GM23248 (cell line): Measurements from ENCODE around the gene VSIG10. TPM values are rescaled to one million over a fixed set of nuclear protein-coding genes. Genes with fewer than 3 reads are reported as not detected.

Source experiments
- DNase-seq: peaks from one replicate; pipeline ENCODE4 v3.0.0-alpha.2; 2015
- H2AFZ ChIP-seq: fragments of 200-600 bp; sonication (generic); 2 replicates; pipeline ENCODE4 v1.6.1; 2016; ENCODE audit warnings: antibody characterized with exemption
- H3F3A ChIP-seq: fragments of 200-600 bp; sonication (generic); 2 replicates; pipeline ENCODE4 v1.6.1; 2016; ENCODE audit warnings: mild to moderate bottlenecking, antibody characterized with exemption, mixed run types; ENCODE audit not compliant: insufficient read depth
- H3K27ac ChIP-seq: fragments of 200-600 bp; sonication (generic); 2 replicates; pipeline ENCODE4 v1.5.1; 2016; ENCODE audit warnings: mild to moderate bottlenecking
- H3K27me3 ChIP-seq: fragments of 200-600 bp; sonication (generic); replicated peaks from 2 replicates; pipeline ENCODE4 v1.6.1; 2016; ENCODE audit warnings: mild to moderate bottlenecking; ENCODE audit not compliant: insufficient read depth
- H3K36me3 ChIP-seq: fragments of 200-600 bp; sonication (generic); 2 replicates; pipeline ENCODE4 v1.6.1; 2016; ENCODE audit warnings: low read depth, mild to moderate bottlenecking
- H3K4me1 ChIP-seq: fragments of 200-600 bp; sonication (generic); 2 replicates; pipeline ENCODE4 v1.6.1; 2016; ENCODE audit warnings: mild to moderate bottlenecking; ENCODE audit not compliant: insufficient read depth
- H3K4me2 ChIP-seq: fragments of 200-600 bp; sonication (generic); one replicate; pipeline ENCODE4 v1.6.1; 2016; ENCODE audit warnings: mild to moderate bottlenecking; ENCODE audit not compliant: unreplicated experiment
- H3K4me3 ChIP-seq: fragments of 200-600 bp; sonication (generic); 2 replicates; pipeline ENCODE4 v1.5.1; 2016; ENCODE audit warnings: mild to moderate bottlenecking
- H3K79me2 ChIP-seq: fragments of 200-600 bp; sonication (generic); 2 replicates; pipeline ENCODE4 v1.6.1; 2016; ENCODE audit warnings: mild to moderate bottlenecking; ENCODE audit not compliant: insufficient read depth
- H3K9ac ChIP-seq: fragments of 200-600 bp; sonication (generic); 2 replicates; pipeline ENCODE4 v1.6.1; 2016; ENCODE audit warnings: mild to moderate bottlenecking
- H3K9me2 ChIP-seq: fragments of 200-600 bp; sonication (generic); 2 replicates; pipeline ENCODE4 v1.6.1; 2016; ENCODE audit warnings: mixed run types, mild to moderate bottlenecking, moderate library complexity; ENCODE audit not compliant: insufficient read depth
- H3K9me3 ChIP-seq: fragments of 200-600 bp; sonication (generic); one replicate; pipeline ENCODE4 v1.6.1; 2017; ENCODE audit warnings: low read depth
- H4K20me1 ChIP-seq: fragments of 200-600 bp; sonication (generic); 2 replicates; pipeline ENCODE4 v1.6.0; 2016; ENCODE audit not compliant: insufficient read depth
- EZH2 ChIP-seq: fragments of 200-600 bp; sonication (generic); IDR thresholded peaks from 2 replicates; pipeline ENCODE4 v1.6.1; 2018; ENCODE audit warnings: antibody characterized with exemption, mild to moderate bottlenecking; ENCODE audit not compliant: insufficient read depth, poor library complexity, severe bottlenecking
- EZH2phosphoT487 ChIP-seq: fragments of 200-600 bp; sonication (generic); IDR thresholded peaks from 2 replicates; pipeline ENCODE4 v1.6.1; 2018; ENCODE audit warnings: antibody characterized with exemption, moderate library complexity, mild to moderate bottlenecking, low read depth; ENCODE audit not compliant: insufficient read depth
- whole genome bisulfite sequencing, 2 experiments: methylation state at CpG; one replicate each; pipeline ENCODE4 v1.1.6; 2015 to 2017; ENCODE audit warnings: low lambda C conversion rate in 2 of 2, low coverage in 1 of 2; ENCODE audit errors: missing lambda C conversion rate in 2 of 2; 5-methylcytosine and 5-hydroxymethylcytosine counted together
- in situ Hi-C: fragments of 300-500 bp; cut with MboI; formaldehyde crosslinking; loops from 2 replicates; pipeline ENCODE4 v1.15.0; 2020
- polyA plus RNA-seq: library from polyadenylated mRNA; unstranded; fragments of >200 nt; fragmentation: Nextera tagmentation; extraction: Ambion mirVana; gene quantifications from 2 replicates; pipeline ENCODE4 v1.2.1, GENCODE V29; 2016
- total RNA-seq: library from RNA; depleted of rRNA; stranded (reverse); fragments of >200 nt; shearing (Covaris generic); gene quantifications from 2 replicates; pipeline ENCODE4 v1.2.3, GENCODE V29; 2014

VSIG10 gene
- total and polyA plus RNA-seq, 2 experiments from 2014 or later = 11.5 to 40.1 TPM

- Histone ChIP-seq H3F3A (no peaks in the 10 kb centered on the region), H3K4me3 (no peak overlapping the region), H3K9me3 (no peaks in the 10 kb centered on the region), H3K27ac (no peak overlapping the region), H3K9me2 (no peaks in the 10 kb centered on the region), H3K9ac (no peak overlapping the region), H3K27me3 (no peaks in the 10 kb centered on the region), H3K79me2 (no peaks in the 10 kb centered on the region), H3K4me2 (no peak overlapping the region), H2AFZ (no peak overlapping the region), H4K20me1 (no peaks in the 10 kb centered on the region), H3K36me3 (no peaks in the 10 kb centered on the region), H3K4me1 (no peaks in the 10 kb centered on the region)
- no peak for DNase-seq
- 95 to 97% methylated on average over 5 of the region's 5 CpGs for WGBS, 2 experiments
- TF ChIP-seq EZH2phosphoT487 (no peak), EZH2 (no peak)
- in situ Hi-C loops = loop anchor here (25.0 kb wide), 1 partner anchor 241 kb away; no protein-coding TSS in a partner anchor
Measured at GRCh38 chr12:118127867-118128266, 24.1 kb upstream of the VSIG10 start.

GRCh38 chr12:118126119-118126757, 22.4 kb upstream of the VSIG10 start:
- no peak overlapping the region for H3K9ac ChIP-seq
- no peaks in the 10 kb centered on the region for H3K79me2 ChIP-seq
- no peak for DNase-seq
- in situ Hi-C loops = loop anchor here (25.0 kb wide), 1 partner anchor 239 kb away; no protein-coding TSS in a partner anchor
- no peak overlapping the region for H3K4me2 ChIP-seq
- H3K4me3 ChIP-seq = no peak overlapping the region
- no peaks in the 10 kb centered on the region for H3K9me2 ChIP-seq
- no peaks in the 10 kb centered on the region for H3F3A ChIP-seq
- H3K4me1 ChIP-seq = no peaks in the 10 kb centered on the region
- H3K27ac ChIP-seq = no peak overlapping the region
- no peaks in the 10 kb centered on the region for H3K36me3 ChIP-seq
- WGBS, 2 experiments = 87 to 88% methylated on average over 13 of the region's 13 CpGs
- H2AFZ ChIP-seq = no peak overlapping the region
- TF ChIP-seq EZH2 (no peak), EZH2phosphoT487 (no peak)
- H3K27me3 ChIP-seq = no peaks in the 10 kb centered on the region
- H4K20me1 ChIP-seq = no peaks in the 10 kb centered on the region
- no peaks in the 10 kb centered on the region for H3K9me3 ChIP-seq

DNA sequence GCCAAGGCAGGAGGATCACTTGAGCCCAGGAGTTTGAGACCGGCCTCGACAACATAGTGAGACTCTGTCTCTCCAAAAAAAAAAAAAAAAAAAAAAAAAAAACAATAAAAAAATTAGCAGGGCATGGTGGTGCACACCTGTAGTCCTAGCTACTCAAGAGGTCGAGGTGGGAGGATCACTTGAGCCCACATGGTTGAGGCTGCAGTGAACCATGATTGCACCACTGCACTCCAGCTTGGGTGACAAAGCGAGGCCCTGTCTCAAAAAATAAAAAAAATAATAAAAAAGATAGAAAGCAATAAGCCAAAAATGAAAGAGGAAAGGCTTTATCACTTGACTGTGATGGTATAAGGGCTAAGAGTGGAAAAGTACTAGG, 21.9 kb upstream of the VSIG10 start:
- H3K27me3 ChIP-seq = no peaks in the 10 kb centered on the region
- no peak overlapping the region for H3K9ac ChIP-seq
- H2AFZ ChIP-seq = no peak overlapping the region
- H3F3A ChIP-seq = no peaks in the 10 kb centered on the region
- H3K9me2 ChIP-seq = no peaks in the 10 kb centered on the region
- no peaks in the 10 kb centered on the region for H3K9me3 ChIP-seq
- no peaks in the 10 kb centered on the region for H3K4me1 ChIP-seq
- H3K4me2 ChIP-seq = no peak overlapping the region
- H3K79me2 ChIP-seq = no peaks in the 10 kb centered on the region
- no peaks in the 10 kb centered on the region for H4K20me1 ChIP-seq
- in situ Hi-C loops = loop anchor here (25.0 kb wide), 1 partner anchor 238 kb away; no protein-coding TSS in a partner anchor
- 89 to 93% methylated on average over 3 to 4 of the region's 4 CpGs for WGBS, 2 experiments
- no peak overlapping the region for H3K4me3 ChIP-seq
- H3K36me3 ChIP-seq = no peaks in the 10 kb centered on the region
- H3K27ac ChIP-seq = no peak overlapping the region
- no peak for DNase-seq
- no peak for TF ChIP-seq EZH2
- no peak for TF ChIP-seq EZH2phosphoT487

- H3K9ac ChIP-seq = no peak overlapping the region
- H3K9me2 ChIP-seq = no peaks in the 10 kb centered on the region
- no peaks in the 10 kb centered on the region for H3K36me3 ChIP-seq
- H3K27me3 ChIP-seq = no peaks in the 10 kb centered on the region
- no peak overlapping the region for H3K4me3 ChIP-seq
- TF ChIP-seq EZH2 (no peak), EZH2phosphoT487 (no peak)
- in situ Hi-C loops = no loop called here
- no peak overlapping the region for H3K4me2 ChIP-seq
- no peak overlapping the region for H2AFZ ChIP-seq
- no peaks in the 10 kb centered on the region for H3K4me1 ChIP-seq
- 96 to 97% methylated on average over 5 of the region's 5 CpGs for WGBS, 2 experiments
- no peaks in the 10 kb centered on the region for H3F3A ChIP-seq
- no peak overlapping the region for H3K27ac ChIP-seq
- H4K20me1 ChIP-seq = no peaks in the 10 kb centered on the region
- no peaks in the 10 kb centered on the region for H3K79me2 ChIP-seq
- H3K9me3 ChIP-seq = no peaks in the 10 kb centered on the region
- DNase-seq = no peak
Measured at GRCh38 chr12:118124333-118124874, 20.6 kb upstream of the VSIG10 start.
